GM12891 (cell line): Measurements from ENCODE around the gene AKR7A3. TPM values are rescaled to one million over a fixed set of nuclear protein-coding genes. Genes with fewer than 3 reads are reported as not detected.

Source experiments
- DNase-seq: peaks from one replicate; pipeline ENCODE4 v3.0.0; 2011; ENCODE audit warnings: low spot score; ENCODE audit not compliant: insufficient read length
- FAIRE-seq: peaks from 2 replicates; lab custom pipeline; 2011; peaks lifted over from hg19 to GRCh38; lab: Jason Lieb, UNC
- PAX5 ChIP-seq: IDR thresholded peaks from 2 replicates; pipeline ENCODE4 v1.6.1; 2011; ENCODE audit warnings: low read length, moderate library complexity, mild to moderate bottlenecking; ENCODE audit not compliant: insufficient read depth, severe bottlenecking
- POLR2A ChIP-seq: IDR thresholded peaks from 2 replicates; pipeline ENCODE4 v1.6.1; 2011; ENCODE audit warnings: low read depth, low read length, control low read depth
- POLR2AphosphoS5 ChIP-seq: IDR thresholded peaks from 2 replicates; pipeline ENCODE4 v1.6.1; 2011; ENCODE audit warnings: low read depth, low read length, control low read depth
- POU2F2 ChIP-seq: IDR thresholded peaks from 2 replicates; pipeline ENCODE4 v1.6.1; 2011; ENCODE audit warnings: low read depth, mild to moderate bottlenecking, control low read depth, low read length, moderate library complexity
- SPI1 ChIP-seq: IDR thresholded peaks from 2 replicates; pipeline ENCODE4 v1.6.1; 2011; ENCODE audit warnings: low read depth, low read length, control low read depth
- TAF1 ChIP-seq: IDR thresholded peaks from 2 replicates; pipeline ENCODE4 v1.6.1; 2011; ENCODE audit warnings: low read depth, low read length, control low read depth
- polyA plus RNA-seq: library from polyadenylated mRNA; unstranded; fragments of >200 nt; gene quantifications from one replicate; pipeline ENCODE4 v1.2.1, GENCODE V29; 2012; ENCODE audit warnings: low read depth, missing spikeins, inconsistent platforms; ENCODE audit not compliant: missing spikeins

Gene AKR7A3
- 0.17 TPM for polyA plus RNA-seq

DNA sequence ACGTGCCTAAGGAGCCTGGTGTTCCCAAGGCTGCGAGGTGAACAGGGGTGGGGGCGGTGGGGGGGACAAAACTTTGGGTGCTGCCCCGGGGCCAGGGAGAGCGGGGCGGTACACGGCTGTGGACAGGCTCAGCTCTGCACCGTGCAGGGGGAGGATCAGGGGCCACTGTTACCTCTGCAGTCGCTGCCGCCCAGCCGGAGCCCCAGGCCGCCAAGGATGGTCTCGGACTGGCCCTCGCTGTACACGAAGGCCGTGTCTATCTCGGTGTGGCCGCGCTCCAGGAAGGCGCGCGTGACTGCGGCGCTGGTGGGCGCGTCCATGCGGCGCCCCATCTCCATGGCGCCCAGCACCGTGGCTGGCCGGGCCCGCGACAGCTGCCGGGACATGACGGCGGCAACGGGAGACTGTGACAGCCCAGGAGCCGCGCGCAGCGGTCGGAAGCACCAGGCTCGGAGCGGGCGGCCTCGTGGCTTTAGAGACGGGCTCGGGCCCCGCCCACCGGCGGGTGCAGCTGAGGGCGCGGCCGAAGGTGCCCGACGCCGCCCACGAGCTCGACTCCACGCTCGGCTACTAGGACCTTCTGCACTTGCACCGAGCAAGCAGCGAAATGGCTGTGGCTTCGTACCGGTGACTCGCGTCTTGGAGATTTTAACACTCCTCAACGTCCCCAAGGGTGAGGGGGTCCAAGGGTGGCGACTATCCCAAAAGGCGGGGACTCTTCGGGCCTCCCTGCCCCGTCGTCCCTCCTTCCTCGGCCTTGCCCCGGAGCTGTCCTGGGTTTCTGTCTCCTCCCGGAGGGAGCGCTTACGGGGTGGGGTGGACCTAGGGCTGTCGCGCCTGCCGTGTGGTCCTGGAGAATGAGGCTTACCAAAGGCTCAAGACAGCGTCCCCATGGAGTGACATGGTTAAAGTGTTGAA is at the start of gene AKR7A3:
Gene AKR7A3, minus strand, starts transcription at position 447 of the 918 bp plus-strand sequence. Its CDS starts 61 bp downstream, at position 386.
- DNase-seq (peak; percentile 55), FAIRE-seq (peak; percentile 89)

GRCh38 chr1:19338323-19338762 is 49.8 kb upstream of the AKR7A3 start:
- TF ChIP-seq POLR2A (no peak), PAX5 (no peak), TAF1 (no peak), SPI1 (no peak), POU2F2 (no peak), POLR2AphosphoS5 (no peak)
- FAIRE-seq (no peak), DNase-seq (no peak)

DNA sequence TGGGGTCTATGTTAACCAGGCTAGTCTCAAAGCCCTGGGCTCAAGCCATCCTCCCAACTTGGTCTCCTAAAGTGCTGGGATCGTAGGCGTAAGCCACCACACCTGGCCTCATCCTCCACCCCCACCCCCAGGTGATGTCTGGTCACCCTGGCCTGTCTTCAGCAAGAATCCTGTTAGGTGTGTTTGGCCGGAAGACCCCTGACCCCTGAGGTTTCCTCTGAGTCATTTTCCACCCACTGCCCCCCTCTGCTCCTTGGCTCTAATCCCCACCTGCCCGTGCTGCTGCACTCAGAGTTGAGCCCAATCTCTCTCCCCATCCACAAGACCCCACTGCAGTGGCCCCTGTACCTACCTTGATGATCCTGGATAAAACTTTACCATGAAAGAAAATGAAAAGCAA is 48.7 kb upstream of the AKR7A3 start:
- FAIRE-seq (no peak), DNase-seq (no peak)
- no peak for TF ChIP-seq SPI1
- no peak for TF ChIP-seq PAX5
- TF ChIP-seq POLR2AphosphoS5: no peak
- TF ChIP-seq POLR2A: no peak
- TF ChIP-seq TAF1: no peak
- no peak for TF ChIP-seq POU2F2

- DNase-seq (no peak), FAIRE-seq (no peak)
- TF ChIP-seq POLR2AphosphoS5 (no peak; the same call in 1 of the 2 replicates), POLR2A (no peak), SPI1 (no peak), POU2F2 (no peak), PAX5 (no peak), TAF1 (no peak)
Measured at GRCh38 chr1:19336543-19336942, 48.0 kb upstream of the AKR7A3 start.

- TF ChIP-seq POU2F2 (no peak), SPI1 (no peak), POLR2AphosphoS5 (no peak), TAF1 (no peak), POLR2A (no peak), PAX5 (no peak)
- no peak for FAIRE-seq
- no peak for DNase-seq
Measured at GRCh38 chr1:19333587-19334354, 45.2 kb upstream of the AKR7A3 start.

GRCh38 chr1:19332832-19333231 is 44.3 kb upstream of the AKR7A3 start:
- DNase-seq: no peak
- FAIRE-seq: no peak
- no peak for TF ChIP-seq SPI1
- TF ChIP-seq TAF1: no peak
- TF ChIP-seq POLR2A: no peak
- TF ChIP-seq POLR2AphosphoS5: no peak

DNA sequence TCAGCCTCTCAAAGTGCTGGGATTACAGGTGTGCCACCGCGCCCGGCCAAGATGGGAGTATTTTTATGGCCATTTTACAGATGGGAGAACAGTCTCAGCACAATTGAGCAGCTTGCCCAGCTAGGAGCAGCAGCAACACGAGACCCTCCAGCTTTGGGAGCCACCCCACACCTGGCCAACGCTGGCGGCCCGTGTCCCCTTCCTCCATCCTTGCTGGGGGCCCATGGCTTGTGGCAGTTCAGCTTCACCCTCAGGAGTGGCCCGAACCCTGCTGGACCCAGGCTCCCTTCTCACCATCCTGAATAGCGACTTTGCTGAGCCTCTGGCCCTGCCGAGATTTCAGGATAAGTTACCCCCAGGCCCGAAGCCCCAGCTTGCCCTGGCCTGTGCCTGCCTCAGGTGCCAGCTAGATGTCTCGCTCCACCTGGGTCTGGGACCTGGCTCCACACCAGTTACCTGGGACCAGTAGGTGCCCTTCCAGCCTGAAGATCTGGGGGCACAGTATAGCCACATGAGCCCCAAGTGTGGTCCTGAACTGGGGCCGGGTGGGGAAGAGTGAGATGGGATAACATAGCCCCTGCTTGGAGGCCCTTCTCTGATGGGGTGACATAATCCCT is 42.8 kb upstream of the AKR7A3 start:
- DNase-seq: no peak
- no peak for FAIRE-seq
- no peak for TF ChIP-seq POU2F2
- TF ChIP-seq POLR2AphosphoS5: no peak
- TF ChIP-seq PAX5: no peak

GRCh38 chr1:19330449-19331135 is 42.0 kb upstream of the AKR7A3 start:
- FAIRE-seq (no peak), DNase-seq (no peak)
- TF ChIP-seq PAX5: no peak
- TF ChIP-seq POLR2A: no peak

DNA sequence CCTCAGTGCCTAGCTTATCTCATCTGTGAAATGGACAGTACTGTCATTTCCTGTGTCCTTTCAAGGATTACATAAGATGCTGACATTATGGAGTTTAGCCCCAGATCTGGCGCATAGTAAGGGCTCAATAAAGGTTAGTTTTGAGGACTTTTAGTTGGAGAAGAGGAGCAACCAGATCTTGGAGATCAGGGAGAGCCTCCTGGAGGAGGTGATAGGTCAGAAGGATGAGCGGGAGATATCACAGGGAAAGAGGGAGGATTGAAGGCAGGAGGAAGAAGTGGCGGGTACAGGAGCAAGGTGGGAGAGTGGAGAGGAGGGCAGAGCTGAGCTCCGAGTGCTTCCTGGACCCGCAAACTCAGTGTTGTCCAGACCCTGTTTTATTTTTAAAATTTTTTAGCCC is 41.0 kb upstream of the AKR7A3 start:
- TF ChIP-seq SPI1 (no peak), PAX5 (no peak), POU2F2 (no peak)
- FAIRE-seq: no peak
- no peak for DNase-seq
